Stimulated activated CD8-positive, alpha-beta memory T cell treated with anti-CD3 and anti-CD28 coated beads, Interleukin-2, amount 100 ng/mL, for 1 hour (primary cell): ENCODE results near the gene RALGDS.
"Not testable (repeated sequence)": the region's sequence is repeated elsewhere in the genome, so short reads cannot be mapped to it uniquely, and the experiment has no call there.

Experiments used
- DNase-seq, 2 donors: peaks; one replicate each; pipeline ENCODE4 v3.0.0-alpha.2; 2020; ENCODE audit warnings: low read depth in 2 of 2

Gene RALGDS

GRCh38 chr9:133107961-133108793 is 12.9 kb downstream of the RALGDS start:
- DNase-seq, result no peak

DNA sequence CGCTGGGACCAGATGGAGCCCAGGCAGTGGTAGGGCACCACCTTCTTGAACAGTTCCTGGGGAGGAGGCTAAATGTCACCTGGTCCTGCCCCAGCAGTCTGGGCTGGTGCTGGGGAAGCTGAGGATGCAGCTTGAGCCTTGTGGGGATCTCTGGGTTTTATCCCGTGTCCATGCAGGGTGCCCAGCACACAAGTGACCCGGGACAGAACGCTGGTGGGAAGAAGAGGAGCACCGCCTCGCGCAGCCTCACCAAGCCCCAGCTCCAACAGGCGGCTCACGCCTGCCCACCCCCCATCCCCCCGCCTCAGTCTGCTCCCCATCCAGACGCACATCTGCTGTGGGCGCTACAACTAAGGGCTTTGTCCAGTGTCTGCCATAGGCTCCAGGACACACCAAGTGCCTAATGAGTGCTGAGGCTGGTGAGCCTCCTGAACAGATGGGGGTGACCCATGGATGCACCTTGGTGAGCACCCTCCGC is 13.8 kb downstream of the RALGDS start:
- DNase-seq, result no peak

DNA sequence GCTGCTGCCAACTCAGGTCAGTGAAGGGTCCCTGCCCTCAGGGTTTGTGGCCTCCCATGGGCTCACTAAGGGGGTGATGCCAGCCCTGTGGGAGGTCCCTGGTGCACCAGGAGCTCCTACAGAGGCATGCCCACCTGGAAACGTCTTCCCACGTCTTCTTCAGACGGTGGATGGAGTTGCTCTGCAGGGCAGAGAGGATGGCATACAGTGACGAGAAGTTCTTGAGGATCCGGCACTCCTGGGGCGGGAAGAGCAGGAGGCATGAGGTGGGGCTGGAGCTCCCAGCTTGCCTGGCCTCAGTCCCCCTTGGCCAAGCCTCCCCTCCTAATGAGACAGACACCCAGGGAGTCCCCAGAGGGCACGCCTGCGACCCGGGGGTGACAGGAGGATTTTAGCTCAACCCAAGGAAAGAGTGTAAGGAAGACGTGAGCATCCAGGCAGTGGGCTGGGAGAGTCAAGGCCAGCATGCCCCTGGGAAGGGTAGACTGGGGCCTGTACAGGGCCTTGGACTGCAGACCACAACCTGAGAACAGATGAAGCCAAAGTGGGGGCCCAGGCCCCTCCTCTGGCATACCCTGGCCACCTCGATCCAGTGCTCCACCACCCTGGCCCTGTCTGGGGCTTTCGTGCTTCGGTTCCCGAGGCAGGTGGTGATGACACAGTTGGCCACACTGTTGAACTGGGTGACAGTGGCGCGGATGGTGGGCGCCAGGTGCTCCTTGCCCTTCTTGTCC is 14.4 kb downstream of the RALGDS start:
- no peak for DNase-seq

- DNase-seq, result no peak
These were observed 15.6 kb downstream of the RALGDS start for GRCh38 chr9:133105461-133105770.

DNA sequence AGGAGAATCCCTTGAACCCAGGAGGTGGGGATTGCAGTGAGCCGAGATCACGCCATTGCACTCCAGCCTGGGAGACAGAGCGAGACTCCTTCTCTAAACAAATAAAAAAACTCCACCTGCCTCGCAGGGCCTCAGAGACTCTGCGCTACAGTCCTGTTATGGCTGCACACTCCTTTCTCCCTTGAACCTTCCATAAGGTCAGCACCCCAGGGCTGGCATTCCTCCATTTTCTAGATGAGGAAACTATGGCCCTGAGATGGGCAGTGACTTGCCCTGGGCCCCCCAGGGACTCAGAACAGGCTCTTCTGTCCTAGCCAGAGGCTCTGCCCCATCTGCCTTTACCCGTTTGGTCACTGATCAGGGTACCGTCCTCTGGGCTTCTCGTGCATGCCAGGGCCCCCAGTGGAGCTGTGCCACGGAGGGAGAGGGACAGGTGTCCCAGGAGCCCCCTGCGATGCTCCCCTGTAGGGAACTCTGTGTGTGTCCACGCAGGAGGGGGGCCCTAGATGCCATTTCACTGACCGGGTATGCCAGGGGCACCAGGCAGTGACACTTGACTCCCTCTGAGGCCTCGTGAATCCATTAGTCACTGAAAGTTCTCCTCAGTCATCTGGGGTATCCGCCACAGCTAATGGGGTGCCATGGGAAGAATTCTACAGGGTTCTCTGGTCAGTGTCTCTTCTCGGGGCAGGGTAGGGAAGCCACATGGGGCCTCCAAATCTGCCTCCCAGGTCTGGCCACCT is 16.2 kb downstream of the RALGDS start:
- DNase-seq, result no peak

- DNase-seq, result no peak
These were observed 17.0 kb downstream of the RALGDS start for GRCh38 chr9:133103987-133104505.

DNA sequence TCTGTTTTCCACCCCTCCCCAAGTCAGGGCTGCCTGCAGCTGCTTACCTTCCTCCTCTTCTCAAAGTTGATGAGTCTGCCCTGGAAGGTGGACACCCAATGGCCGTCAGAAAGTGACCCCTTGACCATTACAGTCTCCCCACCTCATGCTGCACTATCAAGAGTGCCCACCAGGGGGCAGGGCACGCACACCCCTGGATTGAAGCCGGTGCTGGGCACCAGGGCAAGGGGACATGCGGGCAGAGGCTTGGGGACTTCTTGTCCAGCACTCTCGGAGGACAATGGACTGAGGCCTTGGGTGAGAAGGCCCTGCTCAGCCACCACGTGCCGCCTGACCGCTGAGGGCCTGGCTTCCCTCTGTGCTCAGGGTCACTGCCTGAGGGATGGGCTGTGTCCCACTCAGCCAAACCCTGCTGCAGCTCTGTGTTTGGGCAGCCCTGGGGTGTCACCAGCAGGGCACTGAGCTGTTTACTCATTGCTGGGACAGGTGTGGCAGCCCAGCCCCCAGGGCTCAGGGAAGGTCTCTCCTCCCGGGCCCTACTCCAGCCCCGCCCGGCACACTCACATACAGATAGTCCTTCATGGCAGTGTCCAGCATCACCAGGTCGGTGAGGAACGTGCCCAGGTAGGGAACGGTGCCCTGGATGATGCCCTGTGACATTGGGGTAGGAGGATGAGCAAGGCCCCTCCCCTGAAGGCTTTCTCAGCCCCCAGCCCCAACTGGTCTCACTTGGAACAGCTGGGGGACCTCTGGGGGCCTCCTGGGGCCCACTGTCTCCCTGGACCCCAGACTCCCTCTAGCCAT is 17.7 kb downstream of the RALGDS start:
- DNase-seq, result peak in 1 of 2 donors; percentile 42

- no peak for DNase-seq
These were observed 18.6 kb downstream of the RALGDS start for GRCh38 chr9:133102190-133103021.

- no peak for DNase-seq
These were observed 19.5 kb downstream of the RALGDS start for GRCh38 chr9:133101356-133102189.

DNA sequence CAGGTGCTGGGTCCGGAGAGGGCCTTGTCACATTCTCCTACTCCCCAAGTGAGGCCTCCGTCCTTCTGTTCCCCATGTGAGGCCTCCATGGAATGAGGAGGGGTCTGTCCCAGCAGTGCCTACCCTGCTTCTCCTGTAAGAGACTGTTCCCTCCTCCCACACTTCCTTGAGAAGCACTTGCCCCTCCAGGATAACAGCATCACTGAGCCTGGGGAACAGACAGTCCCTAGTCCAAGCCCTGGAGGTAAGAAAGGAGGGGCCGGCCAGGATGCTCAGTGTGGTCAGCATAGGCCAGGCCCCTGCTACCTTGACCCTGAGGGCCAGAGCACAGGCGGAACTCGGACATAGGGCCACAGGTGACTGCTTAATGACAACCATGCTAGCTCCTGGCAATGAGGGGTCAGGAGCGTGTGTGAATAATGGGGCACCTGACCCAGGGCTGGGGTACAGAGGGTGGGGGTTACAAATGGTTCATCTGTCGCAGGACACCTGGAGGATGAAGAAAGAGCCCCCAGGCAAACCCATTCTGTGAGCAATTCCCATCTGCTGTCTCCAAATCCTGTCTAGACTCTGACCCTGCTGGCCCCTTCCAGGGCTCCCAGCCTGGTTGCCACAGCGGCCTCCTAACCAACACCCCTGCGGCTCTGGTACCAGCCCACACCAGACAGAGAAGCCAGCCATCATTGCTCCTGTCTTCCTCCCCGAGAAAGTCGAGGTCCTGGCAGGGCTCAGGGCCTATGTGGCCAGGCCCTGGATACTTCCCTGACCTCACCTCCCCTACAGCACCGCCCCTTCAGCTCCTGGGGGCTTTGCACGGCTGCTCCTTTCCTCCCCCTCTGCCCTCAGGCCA is 20.3 kb downstream of the RALGDS start:
- no peak for DNase-seq

- no peak for DNase-seq
These were observed 21.1 kb downstream of the RALGDS start for GRCh38 chr9:133099726-133100505.

- DNase-seq, result no peak
These were observed 22.2 kb downstream of the RALGDS start for GRCh38 chr9:133098871-133099270.

- DNase-seq, result no peak
These were observed 22.8 kb downstream of the RALGDS start for GRCh38 chr9:133098104-133098754.

GRCh38 chr9:133094842-133095393 is 26.1 kb downstream of the RALGDS start:
- no peak for DNase-seq

- DNase-seq, result not testable (repeated sequence)
These were observed 26.7 kb downstream of the RALGDS start for GRCh38 chr9:133094351-133094750.

DNA sequence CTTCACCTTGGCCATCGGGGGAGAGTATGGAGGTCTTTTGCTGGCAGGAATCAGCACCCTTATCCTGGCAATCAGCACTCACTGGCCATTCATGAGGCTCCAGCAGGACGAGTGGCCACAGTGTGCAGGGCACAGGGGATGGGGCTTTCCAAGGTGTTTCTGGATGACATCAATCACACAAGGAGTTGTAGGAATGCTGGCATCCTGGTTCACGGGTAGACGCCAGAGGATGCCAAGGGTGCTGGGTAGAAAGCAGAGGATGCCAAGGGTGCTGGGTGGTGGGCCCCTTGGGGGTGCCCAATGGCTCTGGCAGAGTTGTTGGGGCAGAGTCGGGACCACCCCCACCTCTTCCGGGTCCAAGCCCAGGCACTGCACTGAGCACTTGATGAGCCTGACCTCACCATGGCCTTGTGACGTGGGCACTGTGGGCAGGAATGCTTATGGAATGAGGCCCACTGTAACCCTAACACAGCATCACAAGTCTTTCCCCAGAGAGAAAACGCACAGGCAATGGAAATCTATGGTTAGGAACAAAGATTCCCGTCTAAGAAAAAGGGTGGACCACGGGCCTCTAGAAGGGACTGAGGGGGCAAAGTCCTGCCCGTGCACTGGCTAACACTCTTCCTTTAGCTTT is 30.2 kb downstream of the RALGDS start:
- no peak for DNase-seq
